Middle frontal gyrus (tissue), 1 donor: Measurements from ENCODE around the gene DPH1.

Experiments
- DNase-seq: peaks from one replicate; pipeline ENCODE4 v3.0.0-alpha.2; 2015; ENCODE audit warnings: low spot score; ENCODE audit errors: extremely low spot score

The DPH1 gene

GRCh38 chr17:2076087-2076984, 46.4 kb downstream of the DPH1 start:
- no peak for DNase-seq

DNA sequence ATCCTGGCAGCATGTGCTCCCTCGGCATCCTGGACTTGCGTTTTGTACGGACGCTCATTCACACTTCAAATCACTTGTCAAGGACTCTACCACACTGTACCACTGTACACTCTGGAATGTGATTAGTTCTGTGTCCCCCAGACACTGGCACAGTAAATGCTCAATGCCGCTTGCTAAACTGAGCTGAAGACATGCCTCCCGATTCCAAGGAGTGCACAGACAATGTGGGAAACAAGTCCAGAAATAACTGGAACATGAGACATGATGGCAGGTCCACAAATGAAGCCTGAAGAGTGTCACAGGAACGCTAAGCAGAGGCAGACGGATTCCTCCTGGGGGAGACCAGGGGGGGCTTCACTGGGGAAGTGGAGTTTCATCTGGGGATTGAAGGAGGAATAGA, 47.1 kb downstream of the DPH1 start:
- no peak for DNase-seq

DNA sequence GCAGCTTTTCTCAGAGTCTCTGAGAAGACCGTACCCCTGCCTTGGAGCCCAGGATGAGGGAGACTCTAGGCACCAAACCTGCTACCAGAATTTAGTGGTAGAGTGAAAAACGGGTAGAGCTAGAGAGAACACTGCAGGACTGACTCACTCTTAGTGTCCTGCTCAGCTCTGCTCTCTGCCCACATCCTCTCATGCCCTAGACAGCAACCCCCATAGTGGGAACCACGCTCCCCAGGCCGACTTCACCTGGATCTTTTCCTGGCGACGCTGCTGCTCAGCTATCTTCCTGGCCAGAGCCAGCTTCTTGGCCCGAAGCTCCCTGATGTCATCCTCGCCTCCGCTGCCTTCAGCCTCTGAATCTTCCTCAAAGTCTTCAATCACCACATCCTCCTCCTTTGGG, 51.6 kb downstream of the DPH1 start:
- no peak for DNase-seq

- no peak for DNase-seq
Measured at GRCh38 chr17:2082003-2082781, 52.2 kb downstream of the DPH1 start.

DNA sequence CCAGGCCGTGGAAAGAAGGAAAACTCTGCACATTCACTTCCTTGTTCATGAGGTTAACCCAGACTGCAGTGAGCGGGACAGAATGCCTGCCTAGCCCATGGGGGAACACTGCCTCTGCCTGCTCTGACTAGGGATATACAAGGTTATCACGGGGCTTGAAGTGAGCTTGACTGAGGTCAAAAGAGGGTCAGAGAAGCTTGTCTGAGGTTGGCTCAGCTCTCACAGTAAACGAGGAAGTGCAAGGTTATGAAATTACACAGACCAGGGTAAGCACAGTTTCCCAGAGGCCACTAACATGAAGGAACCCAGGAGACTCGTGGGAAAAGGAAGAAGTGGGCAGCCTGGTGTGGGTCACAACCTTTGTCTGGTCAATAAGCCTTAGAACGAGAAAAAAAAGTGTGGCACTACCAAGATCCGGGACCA, 53.7 kb downstream of the DPH1 start:
- DNase-seq: no peak

GRCh38 chr17:2084036-2084765, 54.2 kb downstream of the DPH1 start:
- DNase-seq: no peak

- DNase-seq: no peak
Measured at GRCh38 chr17:2084766-2085647, 55.1 kb downstream of the DPH1 start.

- DNase-seq: no peak
Measured at GRCh38 chr17:2085648-2085949, 55.6 kb downstream of the DPH1 start.

DNA sequence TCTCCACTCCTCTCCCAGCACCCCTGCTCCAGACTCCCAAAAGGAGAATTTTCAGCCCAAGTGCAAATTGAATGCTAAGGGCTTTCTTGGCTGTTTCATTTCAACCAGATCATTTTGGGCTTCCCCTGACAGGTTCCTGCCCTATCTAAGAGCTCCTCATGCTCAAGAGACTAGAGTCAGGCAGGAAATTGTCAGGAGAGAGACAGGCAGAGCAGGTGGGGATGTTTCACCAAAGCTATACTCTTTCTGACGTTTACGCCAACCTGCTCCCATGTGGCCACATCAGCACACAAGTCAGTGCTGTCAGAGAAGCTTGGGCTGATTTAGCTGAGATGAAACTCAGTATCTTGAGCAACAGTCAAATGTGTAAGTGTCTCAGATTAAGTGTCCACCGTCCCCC, 56.4 kb downstream of the DPH1 start:
- no peak for DNase-seq

DNA sequence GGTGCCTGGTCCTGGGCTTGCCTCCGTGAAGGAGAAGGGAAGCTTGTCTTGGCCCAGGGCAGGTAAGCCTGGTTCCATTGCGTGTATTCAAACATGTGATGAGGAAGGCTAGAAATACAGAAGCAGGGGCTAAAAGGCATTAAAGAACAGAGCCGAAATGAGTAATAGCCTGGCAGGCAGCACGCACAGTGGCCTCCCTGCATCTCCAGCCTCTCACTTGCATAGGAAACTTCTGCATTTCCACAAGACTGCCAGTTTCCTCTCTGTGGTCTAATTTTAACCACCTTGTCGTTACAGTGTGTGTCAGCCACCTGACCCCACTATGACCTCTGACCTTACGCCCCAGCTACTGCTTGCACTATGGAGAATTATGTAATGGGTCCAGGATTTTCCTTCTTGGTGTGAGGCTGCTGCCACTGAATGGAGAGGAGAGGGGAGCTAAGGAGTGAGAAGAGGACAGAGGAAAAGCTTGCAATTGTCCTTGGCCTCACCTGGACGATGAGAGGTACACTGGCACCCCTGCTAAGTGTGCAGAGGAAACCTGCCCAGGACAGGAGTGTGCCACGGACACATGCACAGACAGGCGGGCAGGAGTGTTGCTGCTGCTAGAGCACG, 57.8 kb downstream of the DPH1 start:
- DNase-seq: no peak

GRCh38 chr17:2089021-2089422, 59.1 kb downstream of the DPH1 start:
- DNase-seq: no peak

- no peak for DNase-seq
Measured at GRCh38 chr17:2090210-2090641, 60.3 kb downstream of the DPH1 start.

GRCh38 chr17:2090804-2091534, 61.0 kb downstream of the DPH1 start:
- no peak for DNase-seq

- DNase-seq: no peak
Measured at GRCh38 chr17:2092253-2092652, 62.3 kb downstream of the DPH1 start.

DNA sequence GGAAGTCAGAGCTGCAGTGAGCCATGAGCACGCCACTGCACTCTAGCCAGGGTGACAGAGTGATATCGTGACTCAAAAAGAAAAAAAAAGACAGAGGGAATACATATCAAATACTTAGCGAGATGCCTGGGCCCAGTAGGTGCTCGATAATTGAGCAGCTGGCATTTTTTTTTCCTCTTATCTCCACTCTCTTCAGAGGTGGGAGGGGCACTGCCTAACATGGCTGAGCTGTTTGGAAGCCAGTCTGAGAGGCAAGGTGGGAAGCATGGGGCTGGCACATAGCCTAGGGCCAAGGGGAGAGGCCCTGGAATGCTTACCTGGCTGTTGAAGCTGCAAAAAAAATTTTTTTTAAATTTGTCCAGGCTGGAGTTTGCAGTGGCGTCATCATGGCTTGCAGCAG, 63.4 kb downstream of the DPH1 start:
- no peak for DNase-seq
